GM21515 (cell line): Measurements from ENCODE around the gene COL15A1.
"Not testable (repeated sequence)": the region's sequence is repeated elsewhere in the genome, so short reads cannot be mapped to it uniquely, and the experiment has no call there.

Experiments used
- ATAC-seq: cut with Tn5 transposase; IDR thresholded peaks from one replicate; pipeline ENCODE4 v1.9.1; 2021; ENCODE audit not compliant: unreplicated experiment

The COL15A1 gene

DNA sequence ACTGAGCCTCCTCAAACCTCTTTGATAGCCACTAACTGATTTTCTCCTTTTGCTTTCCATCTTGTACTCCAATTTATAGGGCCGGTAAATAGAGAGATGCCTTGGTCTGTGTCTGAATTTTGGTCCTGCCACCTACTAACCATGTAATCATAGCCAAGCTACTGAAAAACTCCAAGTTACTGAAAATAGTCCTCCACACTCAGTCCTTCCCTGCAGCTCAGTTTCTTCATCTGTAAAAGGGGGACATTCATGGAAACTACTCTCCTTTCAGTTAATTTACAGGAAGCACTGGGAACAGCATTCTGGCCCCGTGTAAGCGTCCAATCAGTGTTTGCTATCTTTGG lies 131.2 kb downstream of the COL15A1 start:
- no peak for ATAC-seq

GRCh38 chr9:99075246-99075912 lies 131.7 kb downstream of the COL15A1 start:
- ATAC-seq: no peak

DNA sequence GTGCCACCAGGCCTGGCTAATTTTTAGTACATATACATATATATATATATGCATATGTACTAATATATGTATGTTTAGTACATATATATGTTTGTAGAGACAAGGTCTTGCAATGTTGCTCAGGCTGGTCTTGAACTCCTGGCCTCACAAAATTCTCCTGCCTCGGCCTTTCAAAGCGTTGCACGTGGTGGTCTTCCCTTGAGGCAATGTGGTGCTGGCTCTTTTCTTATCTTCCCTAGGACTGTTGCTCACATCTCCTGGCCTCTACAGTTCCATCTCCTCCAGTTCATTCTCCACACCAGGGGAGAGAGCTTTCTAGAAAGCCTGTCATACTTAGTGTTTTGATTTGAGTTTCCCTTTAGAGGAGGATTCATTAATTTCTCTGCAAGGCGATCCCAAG lies 132.3 kb downstream of the COL15A1 start:
- ATAC-seq: no peak

GRCh38 chr9:99076483-99077171 lies 132.9 kb downstream of the COL15A1 start:
- ATAC-seq: no peak

DNA sequence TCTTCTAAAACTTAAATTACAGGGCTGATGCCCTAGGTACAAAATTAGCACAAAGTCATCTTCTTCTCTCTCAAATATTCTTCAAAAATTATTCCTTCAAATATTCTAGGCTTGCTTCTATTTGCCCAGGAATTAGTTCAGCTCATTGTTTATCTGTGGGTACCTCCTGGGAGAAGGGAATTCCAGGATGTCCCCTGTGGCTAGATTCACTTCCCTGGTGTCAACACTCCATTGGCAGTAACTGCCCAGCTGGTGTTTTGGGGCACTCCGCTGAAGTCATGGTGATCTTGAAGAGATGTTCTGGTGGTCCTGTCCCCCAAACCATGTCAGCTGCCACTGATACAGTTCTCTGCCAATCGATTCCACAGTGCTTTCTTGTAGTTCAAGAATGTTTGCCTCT lies 135.0 kb downstream of the COL15A1 start:
- no peak for ATAC-seq

DNA sequence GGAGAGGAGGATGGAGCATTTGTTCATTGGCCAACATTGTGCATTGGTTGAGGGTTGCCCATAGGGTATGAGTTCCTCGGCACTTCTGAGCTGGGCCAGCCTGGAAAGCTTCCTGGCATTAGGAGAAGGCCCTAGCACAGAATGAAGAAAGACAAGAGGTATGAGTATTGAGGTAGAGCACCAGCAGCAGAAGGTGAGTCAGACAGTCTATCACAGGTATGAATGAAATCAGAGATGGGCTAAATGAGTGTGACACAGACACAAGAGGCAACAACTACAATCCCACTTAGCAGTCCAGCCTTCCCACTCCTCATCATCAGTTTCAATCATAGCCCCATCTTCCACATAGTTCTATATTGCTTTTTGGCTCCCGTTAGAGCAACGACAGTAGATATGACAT lies 135.8 kb downstream of the COL15A1 start:
- no peak for ATAC-seq

DNA sequence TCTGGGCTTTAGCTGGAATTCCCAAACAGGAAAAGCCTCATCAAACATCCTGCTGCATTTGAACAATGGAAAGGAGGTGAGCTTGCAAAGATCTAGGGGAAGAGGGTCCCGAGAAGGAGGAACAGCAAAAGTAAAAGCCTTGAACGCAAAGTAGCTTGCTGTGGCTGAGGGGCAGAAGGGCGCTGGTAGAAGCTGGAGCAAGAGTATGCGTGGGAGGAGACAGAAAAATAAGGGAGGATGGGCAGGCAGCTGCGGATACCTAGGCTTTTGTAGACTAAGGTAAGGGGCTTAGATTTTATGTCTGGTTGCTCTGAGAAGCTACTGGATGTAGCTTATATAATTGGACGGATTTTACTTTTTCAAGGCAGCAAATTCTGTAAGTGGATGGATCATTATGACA lies 139.3 kb downstream of the COL15A1 start:
- ATAC-seq: no peak

GRCh38 chr9:99085949-99086948 lies 142.5 kb downstream of the COL15A1 start:
- no peak for ATAC-seq

DNA sequence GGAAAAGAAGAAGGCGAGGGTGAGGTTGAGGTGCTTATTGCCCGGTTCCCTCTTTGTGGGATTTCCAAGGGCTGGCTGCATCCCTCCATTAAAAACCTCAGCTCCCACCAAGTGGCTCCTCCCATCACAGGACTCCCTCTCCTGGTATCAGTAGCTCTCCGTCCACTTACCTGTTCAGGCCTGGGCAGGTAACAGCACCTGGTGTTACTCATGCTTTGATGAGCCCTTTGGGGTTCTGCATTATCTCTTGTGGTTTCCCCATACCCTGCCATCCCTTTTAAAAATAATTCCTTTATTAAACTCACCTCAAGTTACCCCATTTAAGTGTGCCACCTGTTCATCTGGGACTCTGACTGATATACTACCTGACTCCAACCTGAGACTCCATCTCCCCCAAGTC lies 143.8 kb downstream of the COL15A1 start:
- no peak for ATAC-seq

GRCh38 chr9:99090336-99091130 lies 146.8 kb downstream of the COL15A1 start:
- ATAC-seq: no peak

DNA sequence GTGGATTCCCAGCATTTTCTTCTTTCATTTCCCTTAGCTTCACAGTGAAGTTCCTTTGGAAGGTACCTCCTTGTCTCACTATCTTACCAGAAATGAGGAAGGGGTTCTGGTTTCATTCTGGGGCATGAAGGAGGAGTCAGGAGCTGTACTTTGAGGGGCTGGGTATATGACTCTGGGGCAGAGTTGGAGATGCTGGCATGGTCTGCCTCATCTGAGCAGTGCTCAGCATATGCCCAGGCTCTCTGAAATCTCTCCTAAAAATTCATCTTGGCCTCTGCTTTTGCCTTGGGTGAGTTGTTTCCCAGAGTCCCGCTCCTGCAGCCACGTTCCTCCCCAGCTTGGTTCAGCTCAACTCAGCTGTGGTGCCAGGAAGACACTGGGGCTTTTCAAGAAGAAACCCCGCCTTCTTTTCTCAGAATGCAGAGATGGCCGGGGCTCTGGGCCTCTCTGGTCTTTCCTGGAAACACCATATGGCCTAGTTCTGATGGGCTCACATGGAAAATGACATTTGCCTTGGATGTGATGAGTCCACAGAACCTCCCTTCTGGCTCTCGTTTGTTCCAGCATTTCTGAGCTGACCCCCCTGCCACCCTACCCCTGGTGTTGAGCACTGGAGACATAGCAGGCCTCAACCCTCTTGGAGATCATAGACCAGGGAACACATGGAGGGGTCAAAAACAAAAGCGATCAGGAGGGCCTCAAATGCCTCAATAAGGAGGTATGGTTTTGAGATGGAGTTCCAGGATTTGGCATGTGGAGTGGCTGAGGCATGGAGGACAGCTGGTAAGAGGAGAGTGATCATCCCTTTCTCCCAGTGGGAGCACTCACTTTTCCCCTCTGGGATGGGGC lies 149.2 kb downstream of the COL15A1 start:
- no peak for ATAC-seq

GRCh38 chr9:99093492-99093791 lies 149.7 kb downstream of the COL15A1 start:
- ATAC-seq: no peak

DNA sequence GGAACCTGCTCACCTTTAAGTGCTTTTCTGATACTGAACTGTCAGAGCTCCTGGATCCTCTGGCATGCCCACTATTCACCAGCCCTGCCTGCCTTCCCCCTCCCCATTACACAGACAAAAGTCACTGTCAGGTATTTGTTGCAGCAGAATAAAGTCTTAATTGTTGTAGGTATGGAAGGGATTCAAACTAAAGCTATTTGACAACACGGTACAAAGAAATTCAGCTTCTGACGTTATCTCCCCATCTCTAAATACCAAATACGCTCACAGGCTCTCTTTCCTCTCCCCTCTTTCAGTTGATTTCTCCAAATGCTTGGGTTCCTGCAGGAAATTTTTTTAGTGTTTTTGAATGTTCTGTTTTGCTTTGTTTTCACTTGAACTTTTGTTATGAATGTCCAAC lies 151.9 kb downstream of the COL15A1 start:
- no peak for ATAC-seq

- ATAC-seq: no peak
Observed at GRCh38 chr9:99096409-99096808, 152.7 kb downstream of the COL15A1 start.

DNA sequence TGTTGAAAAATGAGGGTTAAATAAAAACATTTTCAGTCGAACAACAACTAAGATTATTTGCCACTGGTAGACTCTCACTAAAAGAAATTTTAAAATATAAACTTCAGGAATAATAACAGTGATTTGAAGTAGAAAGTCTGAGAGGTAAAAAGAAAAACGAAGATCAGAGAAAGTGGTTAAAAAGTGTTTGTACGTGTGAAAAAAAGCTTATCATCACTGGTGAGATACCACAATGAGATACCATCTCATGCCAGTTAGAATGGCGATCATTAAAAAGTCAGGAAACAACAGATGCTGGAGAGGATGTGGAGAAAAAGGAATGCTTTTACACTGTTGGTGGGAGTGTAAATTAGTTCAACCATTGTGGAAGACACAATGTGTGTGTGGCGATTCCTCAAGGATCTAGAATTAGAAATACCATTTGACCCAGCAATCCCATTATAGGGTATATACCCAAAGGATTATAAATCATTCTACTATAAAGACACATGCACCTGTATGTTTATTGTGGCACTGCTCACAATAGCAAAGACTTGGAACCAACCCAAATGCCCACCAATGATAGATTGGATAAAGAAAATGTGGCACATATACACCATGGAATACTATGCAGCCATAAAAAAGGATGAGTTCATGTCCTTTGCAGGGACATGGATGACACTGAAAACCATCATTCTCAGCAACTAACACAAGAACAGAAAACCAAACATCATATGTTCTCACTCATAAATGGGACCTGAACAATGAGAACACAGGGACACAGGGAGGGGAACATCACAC lies 156.3 kb downstream of the COL15A1 start:
- not testable (repeated sequence) for ATAC-seq

DNA sequence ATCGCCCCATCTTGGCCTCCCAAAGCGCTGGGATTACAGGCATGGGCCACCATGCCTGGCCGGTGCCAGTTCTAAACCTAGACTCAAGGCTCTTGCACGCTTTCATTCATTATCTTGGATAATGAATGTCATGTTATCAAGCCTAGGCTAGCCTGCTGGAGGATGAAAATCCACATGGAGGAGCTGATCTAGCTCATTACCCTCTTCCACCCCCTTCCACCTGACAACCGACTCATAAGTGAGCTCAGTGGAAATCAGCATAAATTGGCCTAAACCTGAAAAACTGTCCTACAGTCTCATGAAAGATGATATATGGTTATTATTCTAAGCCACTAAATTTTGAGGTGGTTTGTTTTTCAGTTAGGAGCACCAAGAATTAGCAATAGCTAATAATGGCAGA lies 157.6 kb downstream of the COL15A1 start:
- no peak for ATAC-seq

GRCh38 chr9:99101812-99102211 lies 158.1 kb downstream of the COL15A1 start:
- no peak for ATAC-seq

DNA sequence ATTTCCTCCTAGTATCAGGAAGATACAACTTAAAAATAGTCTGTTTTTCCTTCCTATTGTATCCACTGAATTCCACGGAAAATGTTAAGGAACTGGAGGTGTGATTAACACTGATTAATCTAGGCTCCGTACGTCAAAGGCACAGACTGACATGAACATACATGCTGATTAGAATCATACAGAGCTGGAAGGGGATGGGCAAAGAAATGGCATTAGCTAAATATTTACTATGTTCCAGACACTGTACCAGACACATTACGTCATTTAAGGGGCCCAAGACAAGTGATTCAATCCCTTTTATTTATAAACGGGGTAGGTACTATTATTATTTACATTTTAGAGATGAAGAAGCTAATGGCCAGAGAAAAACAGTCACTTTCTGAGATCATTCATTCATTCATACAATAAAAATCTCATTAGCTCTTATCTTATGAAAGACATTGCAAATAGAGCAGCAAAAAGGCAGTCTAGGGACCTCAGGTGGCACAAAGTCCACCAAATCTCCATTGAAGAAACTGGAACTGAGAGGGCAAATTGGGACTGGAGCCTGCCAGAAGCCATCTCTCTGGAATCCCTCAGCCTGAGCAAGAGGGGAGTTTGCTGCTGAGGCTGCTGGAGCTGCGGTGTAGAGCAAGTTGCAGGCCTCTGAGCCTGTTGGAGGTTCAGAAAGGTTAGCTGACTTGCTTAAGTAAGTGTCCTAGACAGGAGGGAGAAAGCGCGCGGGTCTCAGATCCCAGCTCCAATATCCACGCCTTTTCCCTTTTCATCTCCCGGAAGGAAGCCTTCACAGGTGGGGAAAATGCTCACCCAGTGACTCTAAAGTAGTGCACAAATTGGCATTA lies 159.6 kb downstream of the COL15A1 start:
- no peak for ATAC-seq
